SK-N-SH treated with all-trans-retinoic acid at 6 μM for 48 hours (cell line): ENCODE measurements around the gene STARD10.

Experiments
- ARNTL ChIP-seq: fragments of 450-650 bp; formaldehyde crosslinking; IDR thresholded peaks from 2 replicates; pipeline ENCODE4 v1.5.0; 2020; ENCODE audit warnings: low read depth, mild to moderate bottlenecking, moderate library complexity, borderline replicate concordance
- BACH2 ChIP-seq: fragments of 250-450 bp; sonication (Bioruptor Pico); IDR thresholded peaks from 2 replicates; pipeline ENCODE4 v1.9.0; 2021; ENCODE audit warnings: mild to moderate bottlenecking, borderline replicate concordance
- CSDC2 ChIP-seq: fragments of 250-450 bp; sonication (Bioruptor Pico); IDR thresholded peaks from 2 replicates; pipeline ENCODE4 v1.5.0; 2020; ENCODE audit warnings: mild to moderate bottlenecking, moderate library complexity
- ESRRG ChIP-seq: fragments of 250-450 bp; sonication (Bioruptor Pico); IDR thresholded peaks from 2 replicates; pipeline ENCODE4 v1.6.1; 2021; ENCODE audit warnings: mild to moderate bottlenecking
- GLIS3 ChIP-seq: fragments of 250-450 bp; sonication (Bioruptor Pico); IDR thresholded peaks from 2 replicates; pipeline ENCODE4 v1.5.0; 2020; ENCODE audit warnings: mild to moderate bottlenecking, moderate library complexity
- ISL1 ChIP-seq: fragments of 250-450 bp; sonication (Bioruptor Pico); IDR thresholded peaks from 2 replicates; pipeline ENCODE4 v2.1.2; 2022; ENCODE audit warnings: mild to moderate bottlenecking, moderate library complexity
- OSR1 ChIP-seq: fragments of 250-450 bp; sonication (Bioruptor Pico); IDR thresholded peaks from 2 replicates; pipeline ENCODE4 v1.8.0; 2022; ENCODE audit warnings: moderate library complexity, mild to moderate bottlenecking, inconsistent platforms
- PPARA ChIP-seq: fragments of 250-450 bp; sonication (Bioruptor Pico); IDR thresholded peaks from 2 replicates; pipeline ENCODE4 v1.5.0; 2020; ENCODE audit warnings: mild to moderate bottlenecking, borderline replicate concordance
- SNAI2 ChIP-seq: fragments of 250-450 bp; sonication (Bioruptor Pico); IDR thresholded peaks from 2 replicates; pipeline ENCODE4 v1.5.0; 2020; ENCODE audit warnings: mild to moderate bottlenecking, moderate library complexity
- TCF4 ChIP-seq: fragments of 250-450 bp; sonication (Bioruptor Pico); IDR thresholded peaks from 2 replicates; pipeline ENCODE4 v1.8.0; 2021; ENCODE audit warnings: mild to moderate bottlenecking, moderate library complexity, borderline replicate concordance
- TOX ChIP-seq: fragments of 250-450 bp; sonication (Bioruptor Pico); IDR thresholded peaks from 2 replicates; pipeline ENCODE4 v1.8.0; 2021; ENCODE audit warnings: mild to moderate bottlenecking, moderate library complexity, borderline replicate concordance
- ZFP3 ChIP-seq: fragments of 250-450 bp; sonication (Bioruptor Pico); IDR thresholded peaks from 2 replicates; pipeline ENCODE4 v1.5.0; 2020; ENCODE audit warnings: mild to moderate bottlenecking, moderate library complexity
- TF ChIP-seq, protein P1 (sequence below): fragments of 250-450 bp; sonication (Bioruptor Pico); IDR thresholded peaks from 2 replicates; pipeline ENCODE4 v1.8.0; 2020; ENCODE audit warnings: mild to moderate bottlenecking, moderate library complexity, borderline replicate concordance
- TF ChIP-seq, protein P2 (sequence below): fragments of 250-450 bp; sonication (Bioruptor Pico); IDR thresholded peaks from 2 replicates; pipeline ENCODE4 v1.5.1; 2021; ENCODE audit warnings: mild to moderate bottlenecking, moderate library complexity

DNA sequence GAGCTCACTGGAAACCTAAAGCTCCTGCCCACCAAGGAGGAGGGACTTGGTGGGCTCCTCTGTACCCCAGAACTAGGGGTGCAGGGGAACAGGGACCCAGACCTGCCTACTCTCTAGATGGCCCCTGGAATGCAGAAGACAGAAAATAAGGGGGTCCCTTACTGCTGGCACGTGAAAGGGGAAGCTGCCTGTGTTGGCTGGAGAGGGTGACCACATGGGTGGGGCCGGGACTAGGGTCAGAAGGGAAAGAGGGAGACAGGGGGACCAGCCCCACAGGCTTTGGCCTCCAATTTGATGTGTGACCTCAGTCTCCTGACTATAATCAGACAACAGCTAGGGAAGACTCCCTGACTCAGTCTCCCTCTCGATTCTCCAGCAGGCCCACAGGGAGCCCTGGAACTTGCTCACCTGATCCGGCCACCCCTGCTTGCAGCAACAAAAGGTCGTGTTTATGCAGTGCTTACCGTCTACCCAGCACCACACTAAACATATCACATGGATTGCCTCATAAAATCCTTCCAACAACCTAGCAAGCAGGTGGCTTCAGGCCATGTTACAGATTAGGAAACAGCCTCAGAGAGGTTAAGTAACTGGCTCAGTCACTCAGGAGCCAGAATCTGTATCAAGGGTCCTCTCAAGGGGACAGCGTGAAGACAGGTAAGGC, 51.9 kb downstream of the STARD10 start:
- TF ChIP-seq CSDC2 (CRISPR knock-in tag) (no peak), ARNTL (CRISPR knock-in tag) (no peak), ZFP3 (CRISPR knock-in tag) (no peak), TOX (CRISPR knock-in tag) (no peak), SNAI2 (no peak), ISL1 (CRISPR knock-in tag) (no peak), OSR1 (no peak), ESRRG (CRISPR knock-in tag) (no peak), PPARA (no peak), TCF4 (CRISPR knock-in tag) (no peak), GLIS3 (CRISPR knock-in tag) (no peak), BACH2 (no peak)
- TF ChIP-seq, protein P1, sequence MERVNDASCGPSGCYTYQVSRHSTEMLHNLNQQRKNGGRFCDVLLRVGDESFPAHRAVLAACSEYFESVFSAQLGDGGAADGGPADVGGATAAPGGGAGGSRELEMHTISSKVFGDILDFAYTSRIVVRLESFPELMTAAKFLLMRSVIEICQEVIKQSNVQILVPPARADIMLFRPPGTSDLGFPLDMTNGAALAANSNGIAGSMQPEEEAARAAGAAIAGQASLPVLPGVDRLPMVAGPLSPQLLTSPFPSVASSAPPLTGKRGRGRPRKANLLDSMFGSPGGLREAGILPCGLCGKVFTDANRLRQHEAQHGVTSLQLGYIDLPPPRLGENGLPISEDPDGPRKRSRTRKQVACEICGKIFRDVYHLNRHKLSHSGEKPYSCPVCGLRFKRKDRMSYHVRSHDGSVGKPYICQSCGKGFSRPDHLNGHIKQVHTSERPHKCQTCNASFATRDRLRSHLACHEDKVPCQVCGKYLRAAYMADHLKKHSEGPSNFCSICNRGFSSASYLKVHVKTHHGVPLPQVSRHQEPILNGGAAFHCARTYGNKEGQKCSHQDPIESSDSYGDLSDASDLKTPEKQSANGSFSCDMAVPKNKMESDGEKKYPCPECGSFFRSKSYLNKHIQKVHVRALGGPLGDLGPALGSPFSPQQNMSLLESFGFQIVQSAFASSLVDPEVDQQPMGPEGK (CRISPR knock-in tag): no peak
- TF ChIP-seq, protein P2, sequence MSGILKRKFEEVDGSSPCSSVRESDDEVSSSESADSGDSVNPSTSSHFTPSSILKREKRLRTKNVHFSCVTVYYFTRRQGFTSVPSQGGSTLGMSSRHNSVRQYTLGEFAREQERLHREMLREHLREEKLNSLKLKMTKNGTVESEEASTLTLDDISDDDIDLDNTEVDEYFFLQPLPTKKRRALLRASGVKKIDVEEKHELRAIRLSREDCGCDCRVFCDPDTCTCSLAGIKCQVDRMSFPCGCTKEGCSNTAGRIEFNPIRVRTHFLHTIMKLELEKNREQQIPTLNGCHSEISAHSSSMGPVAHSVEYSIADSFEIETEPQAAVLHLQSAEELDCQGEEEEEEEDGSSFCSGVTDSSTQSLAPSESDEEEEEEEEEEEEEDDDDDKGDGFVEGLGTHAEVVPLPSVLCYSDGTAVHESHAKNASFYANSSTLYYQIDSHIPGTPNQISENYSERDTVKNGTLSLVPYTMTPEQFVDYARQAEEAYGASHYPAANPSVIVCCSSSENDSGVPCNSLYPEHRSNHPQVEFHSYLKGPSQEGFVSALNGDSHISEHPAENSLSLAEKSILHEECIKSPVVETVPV: no peak
